NCI-H1694 treated with DMSO at 0.1 percent for 48 hours (cell line): ENCODE results near the gene RTN4RL1.

Source experiments
- DNase-seq: peaks from one replicate; lab custom pipeline; 2025; lab: John Stamatoyannopoulos, UW

RTN4RL1 gene

DNA sequence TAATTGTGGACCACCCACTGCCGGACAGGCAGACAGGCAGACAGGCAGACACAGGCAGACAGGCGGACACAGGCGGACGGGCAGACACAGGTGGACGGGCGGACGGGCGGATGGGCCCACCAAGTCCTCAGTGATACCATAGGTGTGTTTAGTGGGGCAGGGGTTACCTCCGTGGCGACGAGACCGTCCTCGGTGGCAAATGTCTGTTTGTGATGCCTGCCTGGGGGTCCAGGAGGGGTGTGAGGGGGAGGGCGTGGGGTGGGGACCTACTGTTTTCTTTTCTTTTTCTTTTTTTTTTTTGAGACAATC, 76.7 kb downstream of the RTN4RL1 start:
- DNase-seq = no peak

- DNase-seq = no peak
Measured at GRCh38 chr17:1947743-1948516, 77.2 kb downstream of the RTN4RL1 start.

GRCh38 chr17:1947229-1947742, 77.8 kb downstream of the RTN4RL1 start:
- DNase-seq = no peak

DNA sequence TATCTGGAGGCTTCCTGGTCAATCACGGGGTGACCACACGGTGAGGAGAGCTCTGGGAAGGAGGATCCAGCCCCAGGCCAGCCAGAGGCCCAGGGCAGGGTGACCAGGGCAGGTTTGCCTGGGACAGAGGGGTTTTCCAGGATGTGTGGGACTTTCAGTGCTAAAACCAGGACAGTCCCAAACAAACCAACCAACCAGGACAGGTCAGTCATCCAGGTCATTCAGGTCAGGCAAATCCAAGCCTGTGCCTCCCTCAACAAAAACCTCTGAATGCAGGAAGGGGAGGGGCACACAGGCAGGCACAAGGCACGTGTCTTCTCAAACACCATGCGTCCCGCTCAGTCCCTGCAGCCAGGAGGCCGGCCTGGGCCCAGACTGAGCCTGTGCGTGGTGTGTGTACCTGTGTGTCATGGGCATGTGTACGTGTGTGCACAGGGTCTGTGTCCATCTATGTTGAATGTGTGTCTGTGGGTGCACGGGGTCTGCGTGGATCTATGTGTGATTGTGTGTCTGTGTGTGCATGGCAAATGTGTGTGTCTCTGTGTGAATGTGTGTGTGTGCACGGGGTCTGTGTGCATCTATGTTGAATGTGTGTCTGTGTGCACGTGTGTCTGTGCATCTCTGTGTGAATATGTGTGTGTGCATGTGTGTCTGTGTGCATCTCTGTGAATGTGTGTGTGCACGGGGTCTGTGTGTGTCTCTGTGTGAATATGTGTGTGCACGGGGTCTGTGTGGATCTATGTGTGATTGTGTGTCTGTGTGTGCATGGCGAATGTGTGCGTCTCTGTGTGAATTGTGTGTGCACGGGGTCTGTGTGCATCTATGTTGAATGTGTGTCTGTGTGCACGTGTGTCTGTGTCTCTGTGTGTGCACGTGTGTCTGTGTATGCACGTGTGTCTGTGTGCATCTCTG, 78.9 kb downstream of the RTN4RL1 start:
- DNase-seq = no peak

DNA sequence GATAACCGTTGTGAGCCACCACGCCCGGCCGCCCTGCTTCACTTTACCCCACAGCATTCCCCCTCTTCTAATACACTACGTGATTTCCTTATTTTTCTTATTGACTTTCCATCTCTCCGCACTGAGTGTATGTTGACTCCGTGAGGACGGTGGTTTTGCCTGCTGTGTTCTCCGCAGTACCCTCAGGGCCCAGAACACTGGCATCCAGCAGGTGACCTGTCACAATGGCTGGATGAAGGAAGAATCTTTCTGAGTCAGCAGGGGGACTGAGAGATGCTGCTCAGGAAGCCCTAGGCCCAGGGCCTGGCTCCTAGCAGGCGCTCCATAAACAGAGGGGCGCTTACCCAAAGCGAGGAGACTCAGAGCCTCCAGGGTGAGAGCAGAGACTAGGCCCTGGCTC, 79.5 kb downstream of the RTN4RL1 start:
- DNase-seq = no peak

- DNase-seq = no peak
Measured at GRCh38 chr17:1943436-1943831, 81.7 kb downstream of the RTN4RL1 start.

GRCh38 chr17:1942666-1943435, 82.3 kb downstream of the RTN4RL1 start:
- no peak for DNase-seq

DNA sequence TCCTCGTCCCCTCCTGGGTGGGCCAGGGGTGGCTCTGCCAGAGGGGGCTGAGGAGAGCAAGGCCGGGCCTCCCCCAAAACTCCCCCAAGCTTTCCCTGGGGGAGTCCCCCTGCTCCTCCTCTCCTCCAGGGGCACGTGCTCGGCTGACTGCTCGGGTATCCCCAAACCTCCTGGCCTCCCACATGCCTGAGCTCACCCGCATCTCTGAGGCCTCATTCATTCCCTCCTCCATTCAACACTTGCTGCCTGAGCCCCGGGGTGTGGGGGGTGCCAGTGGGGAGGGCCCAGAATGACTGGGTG, 83.1 kb downstream of the RTN4RL1 start:
- DNase-seq = no peak

- no peak for DNase-seq
Measured at GRCh38 chr17:1941272-1942065, 83.7 kb downstream of the RTN4RL1 start.

GRCh38 chr17:1940810-1941185, 84.3 kb downstream of the RTN4RL1 start:
- DNase-seq = no peak

DNA sequence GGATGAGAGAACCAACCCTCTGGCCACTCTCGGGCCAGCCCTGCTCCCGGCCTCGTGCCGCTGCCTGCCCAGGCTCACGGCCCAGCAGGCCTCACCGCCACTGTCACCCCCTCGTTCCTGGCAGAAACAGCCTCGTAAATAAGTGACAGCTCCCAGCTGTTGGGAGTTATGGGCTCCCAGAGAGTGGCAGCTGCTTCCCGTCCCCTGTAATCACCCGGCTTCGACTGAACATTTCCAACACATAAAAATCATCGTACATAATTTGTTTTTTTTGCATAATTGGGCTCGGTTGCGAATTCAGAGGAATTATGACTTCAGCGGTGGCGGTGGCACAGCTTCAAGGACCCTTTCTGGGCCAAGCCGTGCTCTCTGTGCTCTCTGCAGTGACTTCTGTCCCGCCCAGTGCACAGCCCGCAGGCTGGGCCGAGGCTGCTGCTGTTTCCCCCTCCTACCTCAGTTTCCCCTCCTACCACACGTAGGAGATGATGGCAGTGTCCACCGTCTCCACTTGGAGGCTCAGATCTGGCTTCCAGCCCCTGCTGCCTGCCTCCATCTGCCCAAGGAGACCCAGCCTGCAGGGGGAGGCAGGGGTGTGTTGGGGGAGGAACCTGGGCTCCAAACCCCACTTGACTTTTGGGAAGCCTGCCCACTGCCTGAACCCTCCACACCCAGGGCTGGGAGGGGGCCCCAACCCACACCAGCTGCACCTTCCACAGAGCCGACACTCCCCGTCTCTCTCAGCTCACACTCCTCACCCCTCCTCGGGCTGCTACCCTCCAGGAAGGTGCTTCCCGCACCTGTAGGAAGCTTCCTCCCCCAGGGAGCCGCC, 84.9 kb downstream of the RTN4RL1 start:
- peak; percentile 78 for DNase-seq

- no peak for DNase-seq
Measured at GRCh38 chr17:1937461-1937860, 87.7 kb downstream of the RTN4RL1 start.

DNA sequence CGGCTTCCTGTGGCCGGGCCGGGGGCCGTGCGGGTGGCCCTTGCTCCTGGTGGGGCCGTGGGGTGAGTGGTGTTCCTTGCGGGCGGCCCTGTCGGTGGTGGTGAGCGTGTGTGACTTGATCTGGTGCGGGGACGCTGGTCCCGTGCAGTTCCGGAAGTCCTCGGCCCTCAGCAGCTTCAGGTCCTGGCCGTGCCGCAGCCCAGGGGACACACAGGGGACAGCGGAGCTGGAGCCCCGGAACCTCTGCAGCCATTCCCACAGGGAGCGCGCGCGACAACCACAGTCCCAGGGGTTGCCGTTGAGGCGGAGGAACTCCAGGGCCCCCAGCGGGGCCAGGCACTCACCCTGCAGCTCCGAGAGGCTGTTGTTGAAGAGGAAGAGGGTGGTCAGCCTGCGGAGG, 88.4 kb downstream of the RTN4RL1 start:
- no peak for DNase-seq

DNA sequence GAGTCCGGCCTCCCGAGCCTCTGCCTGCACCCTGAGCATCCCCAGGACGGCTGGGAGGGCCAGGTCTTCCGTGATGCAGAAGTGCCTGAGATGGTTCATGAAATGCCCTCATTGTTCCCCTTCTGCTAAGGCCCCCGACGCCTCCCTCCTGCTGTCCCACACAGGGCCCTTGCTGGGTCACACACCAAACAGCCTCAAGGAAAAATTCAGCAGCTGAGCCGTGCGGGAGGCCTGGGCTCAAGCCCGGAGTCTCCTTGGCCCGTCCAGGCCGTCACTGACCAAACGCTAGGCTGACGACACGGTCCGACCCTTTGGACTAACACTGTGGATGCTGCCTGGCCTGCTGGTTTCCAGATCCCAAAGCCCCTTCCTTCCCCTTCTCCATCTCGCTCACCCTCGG, 90.2 kb downstream of the RTN4RL1 start:
- DNase-seq = no peak

- DNase-seq = no peak
Measured at GRCh38 chr17:1933875-1934715, 91.0 kb downstream of the RTN4RL1 start.

DNA sequence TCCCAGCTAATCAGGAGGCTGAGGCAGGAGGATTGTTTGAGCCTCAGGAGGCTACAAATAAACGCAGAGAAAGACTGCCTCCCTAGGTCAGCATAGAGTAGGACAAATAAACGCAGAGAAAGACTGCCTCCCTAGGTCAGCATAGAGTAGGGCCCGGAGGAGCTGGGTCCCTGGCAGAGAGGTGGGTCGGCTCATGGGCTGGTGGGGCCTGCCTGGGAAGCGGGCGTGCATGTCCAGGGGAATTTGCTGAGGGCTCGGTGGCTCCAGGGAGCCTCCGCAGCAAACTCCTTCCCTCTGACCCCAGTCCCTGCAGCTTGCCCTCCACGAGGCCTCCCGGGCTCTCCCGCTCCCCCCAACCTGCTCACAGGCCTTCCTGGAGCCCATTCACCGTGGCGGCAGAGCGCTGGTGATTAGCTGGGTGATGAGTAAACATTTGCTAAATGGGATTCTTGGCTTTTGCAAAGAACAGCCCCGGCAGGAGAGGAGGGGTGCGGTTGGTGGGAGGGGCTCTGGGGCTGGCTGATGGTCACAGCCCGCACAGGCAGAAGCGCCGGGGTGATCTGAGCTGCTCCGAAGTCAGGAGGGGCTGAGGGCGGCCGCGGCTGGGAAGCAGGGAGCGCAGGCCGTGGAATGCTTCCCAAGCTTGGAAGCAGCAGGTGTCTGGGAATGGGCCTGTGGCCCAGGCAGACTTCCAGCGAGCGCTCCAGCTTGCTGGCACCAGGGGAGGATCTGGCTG, 93.1 kb downstream of the RTN4RL1 start:
- peak; percentile 63 for DNase-seq

DNA sequence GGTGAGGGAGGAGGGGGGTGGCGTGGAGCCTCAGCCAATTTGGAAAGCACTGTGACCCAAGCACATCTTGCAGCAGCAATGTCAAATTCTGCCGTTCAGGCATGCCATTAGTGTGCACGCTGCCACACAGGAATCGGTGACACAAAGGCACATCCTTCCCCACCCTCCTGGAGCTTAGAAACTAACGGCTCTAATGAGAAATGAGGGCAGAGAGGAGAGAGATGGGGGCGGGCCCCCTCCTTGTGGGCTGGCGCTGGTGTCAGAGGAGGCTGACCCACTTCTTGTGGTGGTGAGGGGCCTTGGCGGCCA, 94.8 kb downstream of the RTN4RL1 start:
- no peak for DNase-seq

GRCh38 chr17:1928976-1929375, 96.2 kb downstream of the RTN4RL1 start:
- DNase-seq = peak; percentile 64

DNA sequence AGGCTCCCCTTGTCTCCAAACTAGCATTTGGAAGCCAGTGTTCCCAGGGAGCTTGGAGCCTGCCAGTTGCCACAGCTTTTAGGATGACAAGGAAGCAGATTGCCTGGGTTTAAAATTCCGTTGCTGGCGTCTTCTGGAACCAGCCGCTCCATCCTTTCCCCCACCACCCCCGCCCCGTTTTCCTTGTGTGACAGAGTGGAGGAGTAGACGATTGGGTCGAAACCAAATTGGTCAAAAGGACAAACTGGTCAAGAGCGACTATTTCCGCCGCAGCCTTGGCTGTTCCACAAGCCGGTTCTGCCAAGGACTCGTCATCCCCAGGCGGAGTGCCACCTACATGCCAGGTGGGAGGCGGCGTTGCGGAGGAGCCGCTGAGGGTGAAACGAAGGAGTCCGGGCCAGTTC, 104.2 kb downstream of the RTN4RL1 start:
- no peak for DNase-seq

DNA sequence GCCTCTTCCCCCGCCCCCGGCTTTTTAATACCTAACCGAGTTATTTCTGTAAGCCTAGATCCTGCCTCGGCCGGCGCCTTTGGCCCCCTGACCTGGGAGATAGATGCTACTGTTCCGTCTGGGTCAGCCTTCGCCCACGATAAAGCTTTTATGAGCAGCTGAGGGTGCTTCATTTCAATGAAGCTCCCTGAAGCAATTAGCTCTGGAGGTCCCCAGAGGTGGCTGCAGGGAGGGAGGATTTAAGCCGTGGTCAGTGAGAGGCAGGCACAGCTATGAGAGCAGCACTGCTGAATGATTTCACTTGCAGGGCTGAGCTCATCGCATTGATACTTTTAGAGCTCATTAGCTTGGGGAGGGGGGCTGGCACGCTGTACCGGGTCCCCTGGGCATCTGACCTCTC, 105.9 kb downstream of the RTN4RL1 start:
- DNase-seq = no peak
